CMK (cell line): ENCODE measurements around the gene PTPRK.

Source experiments
- DNase-seq: peaks from one replicate; pipeline ENCODE4 v3.0.0-alpha.2; 2010; ENCODE audit warnings: low read depth

PTPRK gene

DNA sequence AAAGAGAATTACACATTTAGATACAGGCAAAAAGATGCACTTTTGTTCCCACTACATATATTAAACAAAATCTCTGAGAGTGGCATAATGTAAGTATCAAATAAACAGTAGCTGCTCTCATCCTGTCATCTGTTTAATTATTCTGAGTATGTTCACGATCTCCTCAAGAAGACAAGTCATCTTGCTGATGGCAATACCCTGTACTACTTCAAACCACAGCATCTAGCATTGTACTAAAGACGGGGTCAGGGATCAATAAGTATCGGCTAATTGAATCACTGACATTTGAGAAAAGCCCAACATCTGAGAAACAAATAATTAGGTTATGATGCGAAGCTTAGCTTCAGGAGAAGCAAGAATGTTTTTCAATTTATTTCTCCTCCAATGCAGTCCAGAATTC lies 175.1 kb downstream of the PTPRK start:
- DNase-seq, result no peak

DNA sequence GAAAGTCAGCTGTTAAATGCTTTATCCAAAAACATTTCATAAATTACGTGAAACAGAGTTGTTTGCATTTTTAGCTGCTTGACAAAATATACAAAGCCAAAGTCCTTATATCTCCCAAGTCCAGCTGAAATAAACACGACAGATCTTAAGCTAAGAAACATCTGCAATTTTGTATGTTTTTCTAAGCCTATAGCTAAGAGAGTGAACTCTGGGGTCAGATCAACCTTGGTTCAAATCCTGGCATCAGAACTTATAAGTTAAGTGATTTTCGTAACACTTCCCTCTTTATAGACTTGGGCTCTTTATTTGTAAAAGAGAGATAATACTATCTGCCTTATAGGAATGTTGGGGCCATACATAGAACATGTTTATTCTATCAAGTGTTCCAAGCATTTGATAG lies 176.7 kb downstream of the PTPRK start:
- no peak for DNase-seq

GRCh38 chr6:128339635-128340450 lies 180.6 kb downstream of the PTPRK start:
- DNase-seq, result no peak

- no peak for DNase-seq
Measured at GRCh38 chr6:128337619-128338018, 182.8 kb downstream of the PTPRK start.

DNA sequence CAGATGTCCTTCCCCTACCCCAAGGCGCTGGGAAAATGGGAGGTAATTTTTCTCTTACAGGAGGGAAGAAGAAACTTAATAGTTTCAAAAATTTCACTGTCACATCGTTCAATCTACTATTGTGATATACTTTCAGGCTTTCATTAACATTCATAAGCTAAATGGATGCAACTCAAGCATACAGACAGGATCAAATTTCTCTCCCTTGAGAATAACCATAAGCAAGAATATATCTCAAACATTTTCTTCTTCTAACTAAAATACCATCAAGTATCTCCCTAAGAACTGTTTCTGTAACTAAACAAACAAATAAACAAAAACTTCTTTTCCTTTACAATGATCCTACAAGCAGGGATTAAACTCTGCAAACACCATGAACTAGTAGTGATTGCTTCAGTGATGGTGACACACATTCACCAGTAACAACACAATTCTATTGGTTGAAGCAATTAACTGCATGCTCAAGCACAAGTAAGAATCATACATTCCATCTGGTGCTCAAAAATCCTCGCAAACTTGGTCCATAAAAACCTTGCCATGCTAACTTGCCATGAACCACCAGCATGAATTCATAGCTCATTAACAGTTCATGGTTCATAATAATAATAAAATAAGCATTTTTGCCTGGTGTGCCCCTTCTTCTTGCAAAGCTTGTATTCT lies 183.8 kb downstream of the PTPRK start:
- no peak for DNase-seq

GRCh38 chr6:128335963-128336362 lies 184.4 kb downstream of the PTPRK start:
- DNase-seq, result no peak

GRCh38 chr6:128333581-128334223 lies 186.7 kb downstream of the PTPRK start:
- no peak for DNase-seq

DNA sequence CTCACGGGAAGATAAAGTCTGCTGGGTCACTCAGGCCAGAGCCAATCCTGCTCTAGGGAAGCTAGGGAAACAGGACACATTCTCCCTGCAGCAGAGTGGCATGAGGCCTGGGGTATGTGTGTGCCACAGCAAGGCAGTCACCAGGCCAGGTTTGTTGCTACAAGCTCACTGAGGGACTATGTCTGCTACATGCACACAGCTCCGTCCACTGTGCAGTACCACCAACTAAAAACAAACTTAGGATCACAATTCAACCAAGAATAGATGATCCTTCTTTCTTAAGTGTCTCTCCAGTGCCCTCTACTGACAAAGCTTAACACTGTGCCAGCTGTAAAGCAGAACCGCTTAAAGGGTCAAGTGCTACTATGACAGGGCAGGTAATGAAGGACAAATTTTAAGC lies 192.5 kb downstream of the PTPRK start:
- DNase-seq, result no peak

DNA sequence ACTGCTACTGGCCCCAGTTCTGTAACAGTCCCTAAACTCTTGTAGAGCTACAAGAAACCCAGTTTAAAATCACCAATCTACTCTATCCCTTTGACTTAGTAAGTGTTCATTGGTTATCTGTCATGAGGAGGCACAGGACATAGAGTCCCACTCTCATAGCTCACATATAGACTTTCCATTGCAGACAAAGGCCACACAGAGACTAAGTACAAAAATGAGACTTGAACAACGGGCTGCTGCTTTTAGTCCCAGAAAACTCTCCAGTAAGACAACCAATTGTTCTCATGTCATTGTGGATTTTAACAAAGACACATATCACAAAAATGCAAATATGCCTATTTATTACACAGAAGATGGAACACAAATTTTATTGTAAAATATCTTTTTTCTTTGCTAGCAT lies 197.4 kb downstream of the PTPRK start:
- DNase-seq, result no peak

- DNase-seq, result no peak
Measured at GRCh38 chr6:128319946-128320345, 200.5 kb downstream of the PTPRK start.

DNA sequence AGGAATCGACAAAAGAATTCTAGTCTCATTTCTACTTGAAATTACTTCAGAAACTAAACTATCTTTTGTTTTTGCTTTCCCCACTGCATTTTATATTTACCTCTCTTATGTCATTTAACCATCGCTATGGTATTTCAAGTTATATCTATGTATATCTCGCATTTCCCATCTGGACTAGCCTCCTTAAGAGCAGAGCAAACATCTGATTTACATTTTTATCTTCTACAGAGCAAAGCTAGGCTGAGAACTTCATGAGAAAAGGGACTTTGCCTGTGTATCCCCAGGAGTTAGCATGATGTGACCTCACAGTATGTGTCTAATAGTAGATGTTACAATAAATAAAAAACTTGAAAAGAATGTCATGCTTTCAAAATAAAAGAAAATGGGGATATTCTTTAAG lies 201.2 kb downstream of the PTPRK start:
- no peak for DNase-seq

- no peak for DNase-seq
Measured at GRCh38 chr6:128316258-128316929, 204.0 kb downstream of the PTPRK start.

- no peak for DNase-seq
Measured at GRCh38 chr6:128314190-128314589, 206.2 kb downstream of the PTPRK start.

- DNase-seq, result no peak
Measured at GRCh38 chr6:128311944-128312570, 208.3 kb downstream of the PTPRK start.

DNA sequence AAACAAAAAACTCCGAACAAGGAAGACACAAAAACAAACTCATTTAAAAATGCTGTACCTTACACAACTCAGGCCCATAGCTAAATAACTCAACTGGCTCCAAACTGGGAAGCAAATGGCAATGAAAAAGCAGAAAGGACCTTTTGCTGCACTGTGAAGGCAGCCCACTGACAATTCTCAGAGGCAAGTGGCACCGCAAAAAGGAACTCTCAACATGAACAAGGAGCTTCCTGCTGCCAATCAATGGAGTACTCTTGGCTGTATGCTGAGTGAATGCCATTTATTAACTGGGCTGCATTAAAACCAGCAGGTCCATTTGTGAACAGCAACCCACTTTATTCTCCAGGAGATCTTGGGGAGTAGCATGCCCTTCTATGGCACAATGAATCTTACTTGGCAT lies 209.9 kb downstream of the PTPRK start:
- no peak for DNase-seq

- DNase-seq, result no peak
Measured at GRCh38 chr6:128307671-128308070, 212.7 kb downstream of the PTPRK start.

DNA sequence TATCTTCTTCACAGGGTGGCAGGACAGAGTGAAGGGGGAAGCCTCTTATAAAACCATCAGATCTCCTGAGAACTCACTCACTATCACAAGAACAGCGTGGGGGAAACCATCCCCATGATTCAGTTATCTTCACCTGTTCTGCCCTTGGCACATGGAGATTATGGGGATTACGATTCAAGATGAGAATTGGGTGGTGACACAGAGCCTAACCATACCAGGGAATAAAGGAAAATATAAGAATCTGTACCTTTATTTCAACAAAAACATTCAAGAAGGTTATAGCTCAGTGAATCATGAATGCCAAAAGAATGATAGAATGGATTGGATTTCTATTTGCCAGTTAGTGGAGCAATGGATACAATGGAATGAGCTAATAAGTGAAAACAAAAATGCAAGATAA lies 214.4 kb downstream of the PTPRK start:
- DNase-seq, result no peak

GRCh38 chr6:128305228-128305627 lies 215.2 kb downstream of the PTPRK start:
- no peak for DNase-seq

GRCh38 chr6:128303870-128304269 lies 216.5 kb downstream of the PTPRK start:
- DNase-seq, result no peak

DNA sequence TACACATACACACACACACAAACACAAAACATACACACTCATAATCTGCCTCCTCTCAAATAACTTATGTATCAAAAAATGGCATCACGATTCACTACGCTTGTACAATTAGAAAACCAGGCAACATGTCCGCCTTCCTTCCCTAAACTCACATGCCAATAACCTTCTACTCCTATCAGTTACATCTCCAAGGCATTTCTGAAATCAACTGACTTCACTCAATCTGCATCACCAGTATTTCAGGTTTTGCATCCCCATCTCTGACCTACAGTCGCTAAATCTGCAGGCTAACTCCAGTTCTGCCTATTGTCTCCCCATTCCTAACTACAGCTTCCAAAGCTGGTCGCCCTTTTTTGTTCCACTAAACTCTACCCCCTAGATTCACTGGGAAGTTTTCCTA lies 217.5 kb downstream of the PTPRK start:
- no peak for DNase-seq

DNA sequence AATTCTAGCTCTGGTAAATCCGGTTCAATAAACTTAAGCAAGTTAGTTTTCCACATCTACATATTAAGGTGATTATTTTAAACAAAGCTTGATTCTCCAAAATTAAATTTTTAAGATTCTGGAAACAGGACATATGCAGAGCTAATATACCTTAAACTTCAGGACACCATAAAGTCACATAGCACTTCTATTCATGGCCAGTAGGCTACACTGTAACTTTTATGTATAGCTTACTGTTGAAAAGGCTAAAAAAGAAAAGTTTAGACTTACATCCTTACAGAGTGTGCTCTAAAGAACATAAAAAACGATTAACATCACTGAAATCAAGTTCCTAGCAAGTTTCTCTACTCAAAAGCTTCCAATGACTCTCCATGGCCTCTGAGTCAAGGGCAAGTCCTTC lies 224.7 kb downstream of the PTPRK start:
- DNase-seq, result no peak

- DNase-seq, result no peak
Measured at GRCh38 chr6:128290221-128290620, 230.2 kb downstream of the PTPRK start.
